Ovary (tissue), 9 donors: Measurements from ENCODE around the gene CREG2. TPM values are rescaled to one million over a fixed set of nuclear protein-coding genes. Genes with fewer than 3 reads are reported as not detected.

Source experiments
- DNase-seq, 5 donors: peaks; one replicate each; pipeline ENCODE4 v3.0.0-alpha.2; 2019 to 2020
- H3K27ac ChIP-seq, 2 donors: fragments of 200-600 bp; one replicate each; pipeline versions ENCODE4 v1.5.1 to v1.8.0; 2019 to 2022
- H3K27me3 ChIP-seq: fragments of 200-600 bp; one replicate; pipeline ENCODE4 v1.8.0; 2022
- H3K36me3 ChIP-seq: fragments of 200-600 bp; sonication (generic); one replicate; pipeline ENCODE4 v1.5.1; 2019
- H3K4me1 ChIP-seq: one replicate; pipeline ENCODE4 v1.8.1; 2013; ENCODE audit warnings: mild to moderate bottlenecking, moderate library complexity; ENCODE audit not compliant: insufficient read depth
- H3K4me3 ChIP-seq: fragments of 200-600 bp; sonication (generic); one replicate; pipeline ENCODE4 v1.5.1; 2017
- H3K9me3 ChIP-seq, 2 donors: fragments of 200-600 bp in 1 of 2; sonication (generic) in 1 of 2; one replicate each; pipeline versions ENCODE4 v1.5.1 to v1.8.1; 2013 to 2019; ENCODE audit warnings: mild to moderate bottlenecking in 1 of 2, moderate library complexity in 1 of 2
- EP300 ChIP-seq: sonication (generic); formaldehyde crosslinking; IDR thresholded peaks from one replicate; pipeline ENCODE4 v1.6.1; 2017; ENCODE audit warnings: antibody characterized with exemption
- POLR2A ChIP-seq: fragments of 450-650 bp; IDR thresholded peaks from one replicate; pipeline ENCODE4 v1.6.1; 2017; ENCODE audit warnings: antibody characterized with exemption, mild to moderate bottlenecking, moderate library complexity
- WGBS, 3 donors: extraction: QIAGEN DNeasy Blood & Tissue Kit in 1 of 3; methylation state at CpG; one replicate each; pipeline versions ENCODE4 v1.1.5 to v1.1.7; 2013 to 2017; 5-methylcytosine and 5-hydroxymethylcytosine counted together
- intact Hi-C, 4 donors: fragments of 100-400 bp; cut with DNase I; formaldehyde crosslinking; loops; one replicate each; pipeline versions ENCODE4 v1.11.0 to v1.15.1; 2022 to 2023
- polyA plus RNA-seq, 2 donors: library from polyadenylated mRNA; stranded (reverse); fragments of 200-250 nt in 1 of 2; fragments of 350-450 nt in 1 of 2; fragmentation: Illumina TruSeq in 1 of 2; extraction: RNeasy Lipid Tissue Mini Kit (QIAGEN cat#74804) in 1 of 2; gene quantifications; one replicate each; pipeline ENCODE4 v1.2.3, GENCODE V29; 2013 to 2014
- total RNA-seq, 7 donors: library from RNA; depleted of rRNA in 2 of 7; stranded (reverse); fragments of >200 nt in 2 of 7; fragmentation: NEBNext Ultra II Directional in 3 of 7; extraction: Animal tissue kit (Norgen Biotek cat#: 25700) in 3 of 7; gene quantifications; one replicate each; pipeline versions ENCODE4 v1.1.0 to v1.2.4, GENCODE V29; 2016 to 2023
- TF ChIP-seq, protein P1 (sequence below), 3 donors: fragments of 450-650 bp in 2 of 3; fragments of 200-600 bp in 1 of 3; IDR thresholded peaks; one replicate each; pipeline versions ENCODE4 v1.5.1 to v1.8.0; 2016 to 2022; ENCODE audit warnings: antibody characterized with exemption in 3 of 3, mild to moderate bottlenecking in 1 of 3
- donor health status: DM: no; HTN: no; CAD: no; lungs with moderate emphysema.
- donor health status: DM: no; HTN: no; CAD: no.
- donor health status: Bipolar disorder and iron deficiency.
- donor health status: DM: yes; HTN: yes; CAD: no.
- donor health status: DM: no; HTN: no; CAD: no.
- donor health status: DM: yes; HTN: yes; CAD: no.

CREG2 gene
- total and polyA plus RNA-seq, 9 donors, result 0.04 to 0.57 (median 0.19) TPM; not detected in 1

DNA sequence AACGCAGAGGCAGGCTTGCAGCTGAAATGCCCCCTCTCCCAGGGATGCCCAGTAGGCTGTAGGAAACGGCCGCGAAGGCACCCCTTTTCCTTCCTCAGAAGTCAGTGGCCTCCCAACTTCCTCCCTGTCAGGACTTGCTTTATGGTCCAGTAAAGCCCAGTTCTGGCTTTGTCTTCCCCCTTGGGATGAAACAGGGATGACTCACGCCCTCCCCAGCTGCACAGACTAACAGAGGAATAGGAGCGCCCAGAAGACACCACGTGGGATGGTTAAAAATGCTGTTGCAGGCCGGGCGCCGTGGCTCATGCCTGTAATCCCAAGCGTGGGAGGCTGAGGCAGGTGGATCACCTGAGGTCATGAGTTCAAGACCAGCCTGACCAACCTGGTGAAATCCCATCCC, 6.9 kb downstream of the CREG2 start:
- no peaks in the 10 kb centered on the region for H3K4me1 ChIP-seq
- intact Hi-C loops, result no loop called here
- no peaks in the 10 kb centered on the region for H3K36me3 ChIP-seq
- WGBS, 3 donors, result 72 to 80% (median 73%) methylated on average over 11 of the region's 11 CpGs
- no peak overlapping the region for H3K4me3 ChIP-seq
- no peaks in the 10 kb centered on the region for H3K9me3 ChIP-seq
- DNase-seq, result no peak
- no peaks in the 10 kb centered on the region for H3K27me3 ChIP-seq
- H3K27ac ChIP-seq, result no peak overlapping the region
- TF ChIP-seq, protein P1, sequence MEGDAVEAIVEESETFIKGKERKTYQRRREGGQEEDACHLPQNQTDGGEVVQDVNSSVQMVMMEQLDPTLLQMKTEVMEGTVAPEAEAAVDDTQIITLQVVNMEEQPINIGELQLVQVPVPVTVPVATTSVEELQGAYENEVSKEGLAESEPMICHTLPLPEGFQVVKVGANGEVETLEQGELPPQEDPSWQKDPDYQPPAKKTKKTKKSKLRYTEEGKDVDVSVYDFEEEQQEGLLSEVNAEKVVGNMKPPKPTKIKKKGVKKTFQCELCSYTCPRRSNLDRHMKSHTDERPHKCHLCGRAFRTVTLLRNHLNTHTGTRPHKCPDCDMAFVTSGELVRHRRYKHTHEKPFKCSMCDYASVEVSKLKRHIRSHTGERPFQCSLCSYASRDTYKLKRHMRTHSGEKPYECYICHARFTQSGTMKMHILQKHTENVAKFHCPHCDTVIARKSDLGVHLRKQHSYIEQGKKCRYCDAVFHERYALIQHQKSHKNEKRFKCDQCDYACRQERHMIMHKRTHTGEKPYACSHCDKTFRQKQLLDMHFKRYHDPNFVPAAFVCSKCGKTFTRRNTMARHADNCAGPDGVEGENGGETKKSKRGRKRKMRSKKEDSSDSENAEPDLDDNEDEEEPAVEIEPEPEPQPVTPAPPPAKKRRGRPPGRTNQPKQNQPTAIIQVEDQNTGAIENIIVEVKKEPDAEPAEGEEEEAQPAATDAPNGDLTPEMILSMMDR (IDR thresholded peaks at IDR 0.05), result no peak
- TF ChIP-seq POLR2A, result no peak
- TF ChIP-seq EP300, result no peak

DNA sequence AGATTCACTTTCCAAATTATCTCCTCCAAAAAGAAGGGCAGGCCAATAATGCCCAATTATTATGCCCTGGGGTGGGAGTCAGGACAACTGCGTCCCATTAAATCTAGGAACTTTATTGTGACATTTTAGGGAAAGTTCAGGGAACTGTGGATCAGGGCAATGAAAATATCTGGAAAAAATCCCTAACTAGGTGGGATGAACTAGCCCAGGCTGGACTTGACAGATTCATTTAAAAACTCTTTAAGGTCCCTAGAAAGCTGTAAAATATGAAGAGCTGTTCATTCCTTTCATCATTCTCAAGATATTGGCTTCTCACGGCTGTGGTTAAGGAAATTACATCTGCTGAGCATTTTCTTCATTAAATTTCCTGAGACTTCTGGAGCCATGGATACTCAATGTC, 8.2 kb downstream of the CREG2 start:
- TF ChIP-seq EP300 (no peak), POLR2A (no peak)
- TF ChIP-seq, protein P1 (IDR thresholded peaks at IDR 0.05), result no peak
- 78 to 83% (median 80%) methylated on average over 2 of the region's 2 CpGs for WGBS, 3 donors
- Histone ChIP-seq H3K27ac (no peak overlapping the region), H3K27me3 (no peaks in the 10 kb centered on the region), H3K4me1 (no peaks in the 10 kb centered on the region), H3K4me3 (no peak overlapping the region), H3K36me3 (no peaks in the 10 kb centered on the region), H3K9me3 (no peaks in the 10 kb centered on the region)
- no peak for DNase-seq
- intact Hi-C loops, result no loop called here

DNA sequence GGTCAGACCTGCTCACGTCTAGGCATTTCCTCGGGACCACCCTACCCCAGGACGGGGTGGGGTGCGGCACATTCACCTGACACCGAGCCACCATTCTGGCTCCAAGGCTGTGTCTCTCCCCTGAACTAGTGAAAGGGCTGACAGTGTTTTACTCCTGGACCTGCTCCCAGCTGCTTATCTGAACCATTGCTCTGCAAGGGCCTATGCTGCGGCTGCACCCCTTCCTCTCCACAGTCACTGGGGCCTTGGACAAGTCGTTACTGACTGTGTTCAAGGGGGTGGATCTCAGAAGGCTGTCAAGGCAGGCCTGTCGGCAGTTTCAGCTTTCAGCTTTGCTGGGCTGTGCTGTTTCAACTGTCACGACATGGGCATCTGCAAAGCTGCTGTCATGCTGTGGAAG, 11.7 kb downstream of the CREG2 start:
- H3K4me3 ChIP-seq, result no peak overlapping the region
- TF ChIP-seq, protein P1 (IDR thresholded peaks at IDR 0.05), result no peak
- no peak for TF ChIP-seq EP300
- no peak for TF ChIP-seq POLR2A
- no peak overlapping the region for H3K27ac ChIP-seq
- H3K4me1 ChIP-seq, result no peaks in the 10 kb centered on the region
- H3K36me3 ChIP-seq, result no peaks in the 10 kb centered on the region
- no peak for DNase-seq
- H3K27me3 ChIP-seq, result no peaks in the 10 kb centered on the region
- intact Hi-C loops, result no loop called here
- 44 to 50% (median 44%) methylated on average over 9 of the region's 9 CpGs for WGBS, 3 donors
- H3K9me3 ChIP-seq, result no peaks in the 10 kb centered on the region

DNA sequence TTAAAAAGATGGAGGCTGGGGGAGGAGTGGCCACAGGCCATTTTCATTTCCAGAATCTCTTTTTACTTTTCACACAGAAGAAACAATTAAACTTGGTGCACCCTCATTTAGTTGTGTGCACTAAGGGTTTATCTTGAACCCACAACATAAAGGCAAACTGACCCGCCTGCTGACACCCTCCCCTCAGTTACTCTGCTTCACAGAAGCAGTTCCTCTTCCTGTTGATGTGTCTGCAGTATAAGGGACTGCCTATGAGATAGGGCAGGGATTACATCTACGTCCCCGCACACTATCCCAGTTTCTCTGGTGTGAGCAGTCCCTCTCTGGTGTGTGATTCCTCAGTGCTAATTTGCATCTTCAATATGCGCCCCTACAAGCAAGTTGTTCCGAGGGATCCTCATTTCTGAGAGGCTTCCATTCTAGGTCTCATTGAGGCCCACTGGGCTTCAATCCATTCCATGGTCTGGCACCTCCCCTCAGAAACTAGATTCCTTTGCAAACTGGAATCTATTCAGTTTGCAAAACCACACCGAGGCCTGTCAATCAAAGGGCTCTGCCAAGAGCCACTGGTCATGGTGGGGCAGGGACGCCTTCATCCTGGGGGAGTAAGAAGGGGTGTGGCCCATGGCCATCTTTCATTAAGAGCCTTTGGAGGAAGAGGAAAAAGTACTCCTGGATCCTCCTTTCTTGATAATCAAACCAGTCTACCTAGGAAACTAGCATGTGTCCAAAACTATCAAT, 12.3 kb downstream of the CREG2 start:
- no peak for DNase-seq
- no peak overlapping the region for H3K27ac ChIP-seq
- intact Hi-C loops, result no loop called here
- H3K9me3 ChIP-seq, result no peaks in the 10 kb centered on the region
- H3K4me3 ChIP-seq, result no peak overlapping the region
- H3K27me3 ChIP-seq, result no peaks in the 10 kb centered on the region
- TF ChIP-seq EP300 (no peak), POLR2A (no peak)
- TF ChIP-seq, protein P1 (IDR thresholded peaks at IDR 0.05), result no peak
- no peaks in the 10 kb centered on the region for H3K36me3 ChIP-seq
- H3K4me1 ChIP-seq, result no peaks in the 10 kb centered on the region
- 92 to 95% (median 93%) methylated on average over 7 of the region's 7 CpGs for WGBS, 3 donors
